HG03025 (cell line): Measurements from ENCODE around the gene PLPP2.

Source experiments
- ATAC-seq: cut with Tn5 transposase; IDR thresholded peaks from one replicate; pipeline ENCODE4 v1.9.1; 2021; ENCODE audit warnings: mild to moderate bottlenecking, moderate library complexity; ENCODE audit not compliant: unreplicated experiment, low FRiP score

The PLPP2 gene

DNA sequence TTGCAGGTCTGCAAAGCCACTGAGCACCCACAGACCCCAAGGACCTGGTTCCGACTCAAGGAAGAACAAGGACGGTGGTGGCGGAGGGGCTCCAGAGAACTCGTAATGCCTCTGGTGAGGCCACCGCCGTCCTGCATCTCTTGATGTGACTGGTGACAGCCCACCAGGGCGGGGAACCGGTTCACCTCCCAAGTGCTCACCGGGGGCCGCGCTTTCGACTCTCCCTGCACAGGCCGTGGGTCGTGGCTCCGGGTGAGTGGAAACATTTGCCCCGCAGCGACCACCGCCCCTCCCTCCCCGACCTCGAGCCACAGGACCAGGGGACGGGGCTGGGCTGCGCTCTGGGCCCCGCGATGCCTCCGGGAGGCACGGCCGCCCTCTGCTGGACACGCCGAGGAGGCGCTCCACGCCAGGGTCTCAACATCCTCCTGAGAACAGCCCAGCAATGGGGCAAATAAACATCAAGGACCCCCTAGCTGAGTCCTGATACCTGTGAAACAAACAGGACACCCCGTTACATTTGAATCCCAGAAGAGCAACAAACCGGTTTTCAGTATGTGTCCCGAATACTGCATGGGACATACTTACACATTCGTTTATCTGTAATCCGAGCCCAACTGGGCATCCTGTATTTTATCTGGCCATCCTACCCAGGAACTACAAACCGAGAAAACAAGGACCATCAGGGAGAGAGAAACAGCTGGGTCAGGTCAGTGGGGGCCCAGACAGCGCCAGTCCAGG is 3.9 kb upstream of the PLPP2 start:
- ATAC-seq: no peak

DNA sequence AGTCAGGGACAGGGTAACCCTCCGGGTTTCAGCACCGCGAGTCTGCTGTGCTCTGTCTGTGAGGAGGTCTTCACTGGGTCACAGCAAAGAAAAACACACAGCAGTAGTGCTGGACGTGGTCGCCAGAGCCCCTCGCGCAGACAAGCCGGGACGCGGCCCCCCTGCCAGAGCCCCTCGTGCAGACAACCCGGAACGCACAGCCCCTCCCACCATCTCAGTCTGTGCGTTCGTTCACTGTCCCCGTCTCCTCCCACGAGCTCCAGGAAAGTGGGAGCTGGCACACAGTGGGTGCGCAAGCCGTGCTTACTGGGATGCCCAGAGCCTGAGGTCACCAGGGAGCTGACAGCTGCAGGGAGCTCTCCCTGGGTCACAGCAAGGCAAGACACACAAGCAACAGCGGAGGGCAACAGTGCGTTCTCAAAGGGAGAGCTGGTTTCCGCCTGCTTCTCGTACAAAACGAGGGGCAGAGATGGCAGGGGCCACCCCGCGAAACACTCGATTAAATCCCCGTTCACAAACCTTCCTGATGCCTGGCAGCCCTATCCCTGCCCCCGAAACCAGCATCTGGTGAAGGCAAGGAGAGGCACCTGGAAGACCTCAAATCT is 3.2 kb upstream of the PLPP2 start:
- no peak for ATAC-seq

- ATAC-seq: no peak
These were observed 2.4 kb upstream of the PLPP2 start for GRCh38 chr19:293436-294110.

DNA sequence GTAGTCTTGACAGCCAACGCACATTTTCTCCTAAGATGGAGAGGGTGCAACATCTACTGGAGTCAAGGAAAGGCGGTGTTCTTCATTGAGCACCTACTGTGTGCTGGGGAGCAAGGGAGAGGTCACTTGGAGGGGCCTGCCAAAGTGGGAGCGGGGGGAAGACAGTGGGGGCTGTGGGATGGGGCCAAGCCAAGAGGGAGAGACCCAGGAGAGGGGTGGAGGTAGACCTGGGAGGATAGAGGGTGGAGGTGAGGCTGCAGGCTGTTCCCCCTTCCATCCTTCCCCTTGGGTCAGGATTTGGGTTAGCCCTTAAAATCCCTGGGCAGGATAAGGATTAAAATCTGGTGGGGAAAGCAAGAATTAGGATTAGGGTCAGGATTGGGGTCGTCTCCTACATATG is 1.7 kb upstream of the PLPP2 start:
- no peak for ATAC-seq

DNA sequence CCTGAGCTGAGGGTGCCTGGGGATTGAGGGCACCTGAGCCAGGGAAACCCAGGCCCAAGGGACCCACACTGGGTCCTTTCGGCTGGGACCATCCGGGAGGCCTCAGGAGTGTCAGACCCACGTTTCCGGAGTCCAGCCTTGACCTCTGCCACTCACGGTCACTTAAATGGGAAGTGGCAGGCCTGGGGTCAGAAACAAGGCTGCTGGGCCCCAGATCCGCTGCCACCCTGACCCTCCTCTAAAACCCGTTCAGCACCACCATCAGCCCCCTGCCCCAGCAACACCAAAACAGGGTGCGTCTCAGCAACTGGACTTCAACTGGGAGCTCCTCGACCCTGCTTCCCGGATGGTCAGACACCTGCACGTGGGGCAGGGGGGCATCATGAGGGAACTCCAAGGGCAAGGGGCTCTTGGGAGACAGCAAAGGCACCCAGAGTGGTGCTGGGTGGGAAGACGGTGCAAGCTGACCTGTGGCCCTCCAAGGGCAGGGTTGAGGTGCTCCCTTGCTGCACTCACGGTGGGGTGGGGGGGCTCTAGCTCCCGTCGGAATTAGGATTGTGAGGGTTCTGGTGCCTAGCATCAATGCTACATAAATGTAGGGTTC is 1.2 kb upstream of the PLPP2 start:
- ATAC-seq: no peak

DNA sequence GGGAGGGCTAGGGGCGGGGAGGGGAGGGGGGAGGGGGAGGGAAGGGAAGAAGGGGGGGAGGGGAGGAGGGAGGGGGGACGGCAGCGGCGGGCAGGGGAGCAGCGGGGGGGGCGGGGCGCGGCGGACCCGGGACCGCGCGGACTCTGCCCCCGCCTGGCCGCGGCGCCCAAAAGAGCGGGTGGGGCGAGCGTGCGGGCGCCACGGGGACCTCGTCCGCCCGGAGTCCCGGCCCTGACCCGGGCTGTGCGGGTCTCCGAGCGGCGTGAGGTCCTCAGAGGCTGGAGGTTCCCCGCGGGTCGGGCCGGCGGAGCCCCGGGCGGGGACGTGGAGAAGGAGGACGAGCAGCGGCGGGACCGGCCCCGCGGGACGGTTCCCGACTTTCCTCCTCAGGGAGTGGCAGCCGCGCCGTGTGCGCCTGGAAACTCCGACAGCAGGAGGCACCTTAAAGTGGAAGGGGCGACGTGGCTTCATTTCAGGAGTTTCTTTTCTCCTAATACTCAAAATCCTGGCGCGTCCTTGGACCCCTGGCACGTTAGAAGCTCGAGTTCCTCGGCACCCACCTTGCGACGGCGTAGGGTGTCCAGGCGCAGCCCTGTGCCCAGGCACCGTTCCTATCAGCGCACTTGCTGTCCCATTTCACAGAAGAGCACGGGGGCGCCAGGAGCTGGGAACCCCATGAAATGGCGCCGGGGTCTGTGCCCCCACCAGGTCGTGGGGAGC is 518 bp upstream of the PLPP2 start:
- no peak for ATAC-seq

DNA sequence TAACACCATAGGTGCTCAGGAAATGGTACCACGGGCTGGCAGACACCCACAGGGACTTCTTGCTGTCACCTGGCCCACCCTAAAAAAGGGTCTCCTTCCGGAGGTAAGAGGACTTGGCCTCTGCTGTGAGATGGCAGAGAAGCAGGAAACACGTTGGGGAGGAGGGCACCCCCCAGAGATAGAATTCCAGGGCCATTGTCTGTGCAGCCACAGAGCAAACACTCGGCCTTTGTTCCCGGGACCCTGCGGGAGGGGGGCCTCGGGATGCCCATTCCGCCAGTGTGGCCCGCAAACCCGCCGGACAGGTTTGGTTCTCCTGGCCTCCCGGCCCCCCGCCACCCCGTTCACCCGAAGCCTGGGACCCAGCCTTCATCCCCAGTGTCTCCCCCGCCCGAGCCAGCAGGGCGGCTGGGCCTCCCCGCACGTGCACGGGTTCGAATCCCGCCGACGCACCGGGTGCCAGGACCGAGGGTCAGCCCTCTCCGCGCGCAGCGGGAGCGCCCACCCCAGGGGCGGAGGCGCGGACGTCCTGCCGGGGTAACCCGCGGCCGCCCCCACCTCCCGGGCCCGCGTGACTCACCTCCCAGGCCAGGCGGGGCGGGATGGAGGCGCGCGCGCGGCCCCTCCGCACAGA is 714 bp downstream of the PLPP2 start:
- no peak for ATAC-seq

GRCh38 chr19:289651-290371 is 1.4 kb downstream of the PLPP2 start:
- no peak for ATAC-seq

DNA sequence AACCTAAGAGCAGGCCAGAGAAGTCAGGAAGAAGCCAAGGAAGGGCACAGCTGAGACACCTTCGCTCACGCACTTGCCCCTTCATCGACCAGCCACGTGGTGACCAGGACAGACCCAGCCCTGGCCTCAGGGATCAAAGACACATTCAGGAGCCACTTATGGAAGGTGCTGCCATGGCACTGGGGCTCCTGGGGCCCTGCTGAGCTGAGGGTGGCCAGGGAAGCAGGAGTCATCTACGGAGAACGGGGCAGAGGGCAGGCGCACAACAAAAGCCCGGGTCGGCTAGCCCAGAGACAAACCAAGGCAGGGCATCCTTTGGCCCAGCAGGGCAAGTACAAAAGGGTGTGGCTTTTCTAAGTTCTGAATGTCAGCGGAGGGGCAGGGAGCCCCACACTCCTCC is 2.3 kb downstream of the PLPP2 start:
- no peak for ATAC-seq

GRCh38 chr19:287381-287871 is 3.8 kb downstream of the PLPP2 start:
- no peak for ATAC-seq

DNA sequence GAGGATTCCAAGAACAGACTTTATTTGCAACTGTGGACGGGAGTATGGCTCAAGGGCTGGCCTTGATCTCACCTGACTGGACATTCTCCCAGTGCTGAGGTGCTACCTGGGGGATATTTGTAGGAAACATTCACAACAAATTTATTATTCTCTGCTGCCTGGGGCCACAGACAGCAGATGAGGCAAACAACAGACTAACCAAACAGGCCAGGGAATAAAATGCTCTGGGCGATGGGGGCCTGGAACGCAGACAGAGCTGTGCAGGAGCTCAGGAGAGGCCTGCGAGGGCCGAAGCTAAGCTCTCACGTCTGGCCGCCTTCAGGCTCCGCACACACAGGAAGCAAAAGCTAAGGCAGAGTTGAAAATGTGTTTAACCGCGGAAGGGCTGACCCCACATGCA is 7.8 kb downstream of the PLPP2 start:
- ATAC-seq: no peak

DNA sequence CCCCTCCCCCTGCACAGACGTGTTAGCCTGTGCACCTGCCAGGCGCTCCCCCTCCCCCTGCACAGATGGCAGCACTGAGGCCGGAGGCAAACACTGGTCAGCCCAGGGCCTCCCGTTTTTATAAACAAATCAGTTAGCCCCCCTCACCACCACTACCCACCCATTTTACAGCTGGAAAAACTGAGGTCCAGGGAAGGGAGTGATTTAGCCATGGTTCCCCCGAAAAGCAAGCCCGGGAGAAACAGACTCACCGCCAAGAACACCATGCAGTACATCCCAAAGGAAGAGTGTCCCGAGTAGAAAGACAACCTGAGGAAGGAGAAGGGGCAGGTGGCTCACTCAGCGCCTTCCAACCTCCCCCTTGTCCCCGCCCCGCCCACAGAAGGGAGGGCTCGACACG is 8.7 kb downstream of the PLPP2 start:
- ATAC-seq: no peak

GRCh38 chr19:281992-282391 is 9.2 kb downstream of the PLPP2 start:
- ATAC-seq: no peak

GRCh38 chr19:281156-281853 is 9.9 kb downstream of the PLPP2 start:
- ATAC-seq: no peak

DNA sequence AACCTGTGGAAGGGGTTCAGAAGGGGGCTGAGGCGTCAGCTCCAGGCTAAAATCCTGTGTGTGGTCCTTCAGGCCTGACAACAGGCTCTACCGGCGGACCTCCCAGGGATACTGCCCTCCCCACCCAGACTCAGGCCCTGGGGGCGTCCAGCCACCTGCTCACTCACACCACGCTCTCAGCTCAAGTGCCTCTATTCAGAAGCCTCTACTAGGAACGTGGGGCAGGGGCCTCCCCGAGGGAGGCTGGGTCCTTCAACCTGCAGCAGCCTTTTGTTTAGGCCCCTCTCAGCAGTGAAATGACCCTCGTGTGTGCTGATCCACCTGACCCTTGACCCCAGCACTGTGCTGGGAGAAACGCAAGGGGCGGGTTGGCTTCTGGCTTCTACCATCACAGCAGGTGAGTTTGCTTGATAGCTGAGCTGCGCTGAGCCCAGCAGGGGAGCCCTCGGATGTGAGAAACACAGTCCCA is 10.6 kb downstream of the PLPP2 start:
- ATAC-seq: no peak

DNA sequence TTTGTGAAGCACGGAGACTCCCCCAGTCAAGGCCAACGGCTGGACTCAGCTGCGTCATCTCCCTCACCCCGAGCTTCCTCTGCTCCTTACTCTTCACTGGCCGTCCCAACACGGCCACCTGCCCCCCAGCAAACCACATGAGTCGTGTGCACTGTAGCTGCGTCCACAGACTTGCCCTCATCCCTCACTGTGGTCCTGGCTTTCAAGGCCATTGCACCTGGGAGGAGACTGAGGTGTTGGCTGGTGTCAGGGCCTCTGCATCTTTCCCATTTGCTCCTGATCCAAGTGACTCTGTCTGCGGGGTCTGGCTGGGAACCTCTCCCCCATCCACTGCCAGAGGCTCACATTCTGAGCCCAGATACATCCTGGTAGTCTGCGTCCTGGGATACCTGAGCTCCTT is 11.5 kb downstream of the PLPP2 start:
- no peak for ATAC-seq

- no peak for ATAC-seq
These were observed 12.0 kb downstream of the PLPP2 start for GRCh38 chr19:279231-279630.

DNA sequence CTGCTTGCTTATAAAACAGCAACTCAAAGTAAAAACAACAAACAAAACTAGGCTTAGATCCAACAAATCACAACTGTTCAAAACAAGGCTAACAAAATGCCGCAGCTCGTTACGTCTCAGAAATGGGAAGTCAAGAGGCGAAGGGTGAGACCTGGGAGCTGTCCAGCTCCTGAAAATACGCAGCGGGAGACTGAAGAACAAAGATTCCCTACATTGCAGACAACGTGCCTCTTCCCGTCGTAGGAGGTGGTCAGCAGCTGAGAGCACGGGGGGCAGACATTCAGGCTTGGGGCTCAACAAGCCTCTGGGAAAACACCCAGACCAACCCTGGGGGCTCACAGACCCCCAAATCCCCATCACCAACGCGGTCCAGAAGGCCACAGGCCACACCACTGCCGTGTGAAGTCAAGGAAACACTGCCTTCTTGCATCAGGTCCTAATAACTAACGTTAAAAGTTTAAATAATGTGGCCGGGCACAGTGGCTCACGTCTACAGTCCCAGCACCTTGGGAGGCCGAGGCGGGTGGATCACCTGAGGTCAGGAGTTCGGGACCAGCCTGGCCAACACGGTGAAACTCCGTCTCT is 13.5 kb downstream of the PLPP2 start:
- ATAC-seq: no peak

GRCh38 chr19:277131-277530 is 14.1 kb downstream of the PLPP2 start:
- ATAC-seq: no peak
